GM20431 (cell line): ENCODE results near the gene GALNT7.

ENCODE experiments used
- in situ Hi-C: fragments of 300-500 bp; cut with MseI, MboI; formaldehyde crosslinking; loops from one replicate; pipeline ENCODE4 v1.15.0; 2020; ENCODE audit warnings: low sequenced_read_pairs; ENCODE audit not compliant: unreplicated experiment

The GALNT7 gene

GRCh38 chr4:173223743-173224142 lies 55.1 kb downstream of the GALNT7 start:
- in situ Hi-C loops, result no loop called here

DNA sequence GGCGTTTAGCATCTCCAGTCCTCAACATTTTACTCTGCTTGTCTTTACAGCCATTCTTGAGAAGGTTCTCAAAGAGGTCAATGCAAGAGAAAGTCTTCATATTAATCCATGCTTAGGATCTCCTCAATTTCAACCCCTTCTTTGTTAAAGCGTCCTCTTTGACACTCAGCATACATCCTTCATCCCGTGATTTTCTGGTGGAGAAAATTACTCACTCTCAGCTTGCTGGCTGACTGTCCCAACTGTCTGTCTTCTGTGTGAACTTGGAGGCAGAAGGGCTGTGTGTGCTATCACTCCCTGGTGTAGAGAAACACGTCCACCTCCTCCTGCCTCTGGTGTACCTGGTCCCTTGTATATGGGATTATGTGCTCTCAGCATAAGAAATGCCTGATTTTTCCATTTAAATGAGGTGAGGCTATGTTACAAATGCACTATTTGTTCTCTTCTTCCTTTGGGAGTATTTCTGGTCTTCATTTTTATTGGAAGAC lies 57.8 kb downstream of the GALNT7 start:
- in situ Hi-C loops, result no loop called here

GRCh38 chr4:173227756-173228155 lies 59.1 kb downstream of the GALNT7 start:
- in situ Hi-C loops, result no loop called here

GRCh38 chr4:173230062-173230461 lies 61.5 kb downstream of the GALNT7 start:
- in situ Hi-C loops, result no loop called here

GRCh38 chr4:173231916-173232315 lies 63.3 kb downstream of the GALNT7 start:
- in situ Hi-C loops, result no loop called here

GRCh38 chr4:173233857-173234256 lies 65.2 kb downstream of the GALNT7 start:
- in situ Hi-C loops, result no loop called here

DNA sequence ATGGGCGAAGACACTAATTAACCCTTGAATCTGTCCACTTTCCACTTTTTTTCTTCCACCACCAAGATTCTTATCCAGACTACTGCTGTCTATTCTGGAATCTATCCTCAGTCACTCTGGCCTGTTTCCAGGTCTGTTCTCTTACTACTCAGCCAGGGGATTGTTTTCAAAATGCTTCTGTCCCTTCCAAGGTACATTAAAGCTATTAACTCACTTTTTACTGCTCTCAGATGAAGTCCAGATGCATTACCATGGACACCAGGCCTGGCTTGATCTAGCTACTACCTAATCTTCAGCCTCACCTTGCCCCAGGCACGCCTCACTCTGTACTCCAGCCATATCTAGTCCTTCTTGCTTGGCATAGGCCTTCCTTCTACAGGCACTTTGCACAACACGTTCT lies 66.4 kb downstream of the GALNT7 start:
- in situ Hi-C loops, result no loop called here

- in situ Hi-C loops, result no loop called here
Measured at GRCh38 chr4:173236301-173236700, 67.7 kb downstream of the GALNT7 start.

GRCh38 chr4:173237152-173237551 lies 68.5 kb downstream of the GALNT7 start:
- in situ Hi-C loops, result no loop called here

- in situ Hi-C loops, result no loop called here
Measured at GRCh38 chr4:173237762-173238161, 69.2 kb downstream of the GALNT7 start.

DNA sequence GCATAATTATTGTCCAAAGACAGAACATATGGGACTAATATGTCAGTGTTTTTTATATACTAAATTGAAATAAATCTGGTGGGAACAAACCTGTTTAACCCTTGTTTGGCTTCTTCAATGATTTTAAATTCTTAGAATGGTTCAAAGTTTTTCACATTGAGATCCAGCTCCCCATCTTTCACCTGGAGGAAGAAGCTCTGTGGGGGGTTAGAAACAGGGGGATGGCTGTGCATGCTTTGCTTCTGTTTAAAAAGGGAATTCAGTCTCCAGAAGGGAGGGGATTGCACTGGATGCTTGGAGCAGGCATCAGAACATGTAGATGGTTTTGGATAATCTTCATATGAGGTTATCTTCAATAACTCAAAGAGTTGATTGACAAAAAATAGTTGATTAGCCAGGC lies 72.1 kb downstream of the GALNT7 start:
- in situ Hi-C loops, result no loop called here

DNA sequence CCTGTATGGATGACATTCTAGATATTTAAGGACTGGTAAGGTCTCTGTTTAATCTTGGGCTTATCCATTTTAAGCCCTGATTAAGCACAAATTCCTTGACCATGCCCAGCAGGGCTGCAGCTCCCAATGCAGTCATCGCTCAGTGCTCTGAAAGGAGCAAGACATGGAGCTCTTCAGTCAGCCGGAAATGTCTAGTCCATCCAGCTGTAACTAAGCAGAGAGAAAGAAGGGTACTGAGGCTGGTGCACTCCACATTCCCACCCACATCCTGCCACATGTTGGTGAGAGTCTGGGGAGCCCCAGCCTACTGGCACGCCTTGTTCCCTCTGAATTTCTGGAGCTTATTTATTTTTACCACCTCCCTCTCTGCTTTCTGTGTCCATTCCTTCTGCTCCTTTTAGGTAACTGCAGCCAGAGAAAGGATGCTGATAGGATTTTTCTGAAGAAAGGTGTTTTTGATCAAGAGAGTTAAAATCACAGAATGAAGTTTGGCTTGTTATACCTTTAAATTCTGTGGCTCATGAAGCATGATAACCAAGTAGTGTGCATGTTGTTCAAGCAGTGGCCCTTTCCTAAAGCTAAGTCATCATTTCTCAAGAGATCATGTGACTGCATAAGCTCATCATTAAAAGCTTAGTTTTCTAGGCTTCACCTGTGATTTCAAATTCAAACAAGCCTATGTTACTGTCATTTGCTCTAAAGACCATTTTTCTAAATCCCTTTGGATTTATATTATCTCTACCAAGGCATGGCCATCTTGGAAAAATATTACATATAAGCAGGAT lies 74.0 kb downstream of the GALNT7 start:
- in situ Hi-C loops, result no loop called here

DNA sequence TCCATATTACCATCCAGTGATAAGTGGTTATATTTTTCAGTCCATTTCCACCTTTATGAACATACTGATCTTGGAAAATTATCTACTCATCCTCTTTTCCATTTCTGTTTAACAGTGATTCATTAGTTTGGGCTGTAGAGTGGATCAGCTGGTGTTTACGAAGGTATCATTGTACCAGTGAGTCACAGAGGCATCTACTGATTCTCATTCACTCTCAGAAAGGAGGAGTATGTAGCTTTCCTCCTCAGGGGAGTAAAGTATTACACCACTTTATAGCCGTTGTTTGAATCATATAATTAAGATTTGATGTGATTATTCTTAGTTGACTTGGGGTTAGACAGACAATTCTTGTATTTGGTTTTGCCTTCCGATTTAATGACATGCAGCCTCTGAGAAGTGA lies 74.7 kb downstream of the GALNT7 start:
- in situ Hi-C loops, result no loop called here

- in situ Hi-C loops, result no loop called here
Measured at GRCh38 chr4:173243917-173244658, 75.5 kb downstream of the GALNT7 start.

GRCh38 chr4:173245952-173246351 lies 77.3 kb downstream of the GALNT7 start:
- in situ Hi-C loops, result no loop called here

DNA sequence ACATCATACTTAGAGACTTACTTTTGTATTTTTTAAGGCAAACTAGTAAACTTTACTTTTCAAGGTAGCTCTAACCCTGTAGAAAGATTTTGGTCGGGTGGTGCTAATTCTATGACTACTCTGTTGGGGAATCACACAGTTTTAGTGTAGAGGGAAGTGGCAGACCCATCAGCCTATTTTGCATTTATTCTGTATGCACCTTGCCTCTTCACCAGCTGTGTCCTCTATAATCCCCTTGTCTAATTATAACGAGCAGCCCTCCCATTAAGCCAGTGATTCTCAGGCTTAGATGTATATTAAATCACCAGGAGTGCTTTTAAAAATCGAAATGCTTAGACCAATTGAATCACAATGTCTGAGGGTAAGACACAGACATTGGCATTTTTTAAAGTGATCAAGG lies 78.1 kb downstream of the GALNT7 start:
- in situ Hi-C loops, result no loop called here

- in situ Hi-C loops, result no loop called here
Measured at GRCh38 chr4:173247321-173247720, 78.7 kb downstream of the GALNT7 start.

- in situ Hi-C loops, result no loop called here
Measured at GRCh38 chr4:173248690-173249089, 80.1 kb downstream of the GALNT7 start.

DNA sequence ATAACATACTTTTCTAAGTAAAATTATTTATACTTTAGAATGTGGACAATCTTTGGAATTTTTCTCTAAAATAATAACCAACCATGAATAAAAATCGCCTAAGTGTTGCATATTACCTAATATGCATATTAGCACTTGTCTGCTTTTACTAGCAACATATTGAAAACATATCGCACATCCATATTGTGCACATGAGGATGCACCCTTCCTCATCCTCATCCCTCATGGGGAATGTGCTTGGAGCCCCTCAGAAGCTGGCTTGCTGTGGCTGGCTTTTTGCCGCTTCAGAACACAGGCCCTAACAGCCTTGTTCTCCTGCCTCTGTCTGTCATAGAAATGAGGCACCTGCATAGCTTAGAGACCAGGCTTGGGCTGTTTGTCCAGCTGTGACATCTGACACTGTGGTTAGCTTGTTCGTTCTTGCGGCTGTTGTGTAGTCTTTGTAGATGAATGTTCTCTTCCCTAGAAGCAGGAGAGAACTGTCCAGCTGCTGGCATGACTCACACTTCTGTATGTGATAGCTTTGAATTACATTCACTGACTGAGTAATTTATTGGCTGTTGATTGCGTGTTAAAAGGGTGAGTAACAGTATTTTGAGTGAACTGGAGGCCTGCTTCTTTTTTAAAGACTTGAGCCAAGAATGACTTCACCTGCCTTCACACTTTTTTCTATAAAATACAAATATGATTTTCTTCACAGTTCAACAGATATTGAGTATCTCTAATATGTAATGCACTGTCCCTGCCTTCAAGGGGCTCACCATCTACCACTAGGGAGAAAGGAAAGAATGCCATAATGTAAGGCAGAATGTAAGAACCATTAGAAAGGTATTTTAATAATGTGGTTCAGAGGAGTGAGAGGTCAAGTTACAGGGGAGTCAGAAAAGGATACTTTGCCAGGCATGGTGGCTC lies 83.7 kb downstream of the GALNT7 start:
- in situ Hi-C loops, result loop anchor here (10.0 kb wide), 1 partner anchor 227 kb away; no protein-coding TSS in a partner anchor

- in situ Hi-C loops, result loop anchor here (10.0 kb wide), 1 partner anchor 229 kb away; no protein-coding TSS in a partner anchor
Measured at GRCh38 chr4:173253561-173253960, 85.0 kb downstream of the GALNT7 start.
